ENCODE measurements around the gene EFEMP2. TPM values are rescaled to one million over a fixed set of nuclear protein-coding genes. Genes with fewer than 3 reads are reported as not detected.

The EFEMP2 gene
- 100 to 1,000 TPM; 111 to 131 TPM for total RNA-seq
- long read RNA-seq, donor 1, transcript EFEMP2-217 (12 exons, 1,813 nt) = minor isoform, 7 of 155 reads
- long read RNA-seq, donor 1, transcript EFEMP2-201 (11 exons, 2,034 nt) = major isoform, 93 of 155 reads
- long read RNA-seq, donor 1, partial matches to known transcripts = 33 of 155 reads
- long read RNA-seq, donor 1, other reads (novel, unspliced or antisense) = 22 of 155 reads
- long read RNA-seq, donor 2, transcript EFEMP2-201 (11 exons, 2,034 nt) = major isoform, 201 of 405 reads
- long read RNA-seq, donor 2, transcript EFEMP2-217 (12 exons, 1,813 nt) = minor isoform, 8 of 405 reads
- long read RNA-seq, donor 2, partial matches to known transcripts = 164 of 405 reads
- long read RNA-seq, donor 2, other reads (novel, unspliced or antisense) = 31 of 405 reads

GRCh38 chr11:65872586-65873317 is at the start of gene EFEMP2:
TSS of gene EFEMP2 (minus strand) at chr11:65872800. CDS start at chr11:65872354, 446 bp downstream.
- intact Hi-C loops (cut with DNase I) = no loop called here
- peak; percentile 83 for DNase-seq (ENCODE audit: low spot score)

DNA sequence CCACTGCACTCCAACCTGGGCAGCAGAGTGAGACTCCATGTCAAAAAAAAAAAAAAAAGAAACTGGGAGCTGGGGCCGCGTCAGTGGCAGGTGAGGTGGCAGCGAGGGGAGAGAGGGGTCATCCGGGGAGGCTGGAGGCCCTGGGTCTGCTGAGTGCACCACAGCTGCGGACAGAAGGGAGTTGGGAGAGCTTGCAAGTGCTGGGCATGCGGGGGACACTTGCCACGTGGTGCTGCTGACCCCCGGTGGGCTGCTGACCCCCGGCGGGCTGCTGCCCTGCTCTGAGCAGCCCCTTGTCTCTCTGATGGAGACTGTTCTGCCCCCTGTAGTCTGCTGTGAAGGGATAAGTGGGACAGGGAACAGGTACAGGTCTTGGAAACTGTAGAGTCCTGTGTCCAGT is 49.3 kb upstream of the EFEMP2 start:
- DNase-seq (ENCODE audit: low spot score) = no peak
- intact Hi-C loops (cut with DNase I) = loop anchor here in 1 of 2 donors (5.0 kb wide), 2 partner anchors 40 to 55 kb away; partner anchors contain the start of gene SART1

- no peak for DNase-seq (ENCODE audit: low spot score)
Observed at GRCh38 chr11:65921033-65921555, 48.5 kb upstream of the EFEMP2 start.

DNA sequence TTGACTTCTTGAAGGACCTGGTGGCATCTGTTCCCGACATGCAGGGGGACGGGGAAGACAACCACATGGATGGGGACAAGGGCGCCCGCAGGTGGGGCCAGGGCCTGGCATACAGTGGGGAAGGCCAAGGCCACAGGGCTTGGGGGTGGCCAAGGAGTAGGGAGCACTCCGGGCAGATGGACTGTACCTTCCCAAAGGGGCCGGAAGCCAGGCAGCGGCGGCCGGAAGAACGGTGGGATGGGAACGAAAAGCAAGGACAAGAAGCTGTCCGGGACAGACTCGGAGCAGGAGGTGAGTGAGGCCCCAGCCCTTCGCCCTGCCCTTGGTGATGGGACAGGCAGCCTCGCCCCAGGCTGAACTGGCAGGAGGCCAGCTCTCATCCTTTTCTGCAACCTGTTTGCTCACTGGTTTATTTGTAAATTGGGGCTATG is 47.8 kb upstream of the EFEMP2 start:
- DNase-seq (ENCODE audit: low spot score) = peak; percentile 77

More at GRCh38 chr11:65921033-65921555, 48.5 kb upstream of the EFEMP2 start:
- intact Hi-C loops (cut with DNase I) = loop anchor here in 1 of 2 donors (5.0 kb wide), 2 partner anchors 41 to 56 kb away; partner anchors contain the start of gene SART1

GRCh38 chr11:65919573-65920371 is 47.2 kb upstream of the EFEMP2 start:
- intact Hi-C loops (cut with DNase I) = loop anchor here in 1 of 2 donors (5.0 kb wide), 2 partner anchors 43 to 58 kb away; partner anchors contain the start of gene SART1
- DNase-seq (ENCODE audit: low spot score) = no peak

More for the DNA sequence above, 47.8 kb upstream of the EFEMP2 start:
- intact Hi-C loops (cut with DNase I) = loop anchor here in 1 of 2 donors (5.0 kb wide), 2 partner anchors 42 to 57 kb away; partner anchors contain the start of gene SART1

DNA sequence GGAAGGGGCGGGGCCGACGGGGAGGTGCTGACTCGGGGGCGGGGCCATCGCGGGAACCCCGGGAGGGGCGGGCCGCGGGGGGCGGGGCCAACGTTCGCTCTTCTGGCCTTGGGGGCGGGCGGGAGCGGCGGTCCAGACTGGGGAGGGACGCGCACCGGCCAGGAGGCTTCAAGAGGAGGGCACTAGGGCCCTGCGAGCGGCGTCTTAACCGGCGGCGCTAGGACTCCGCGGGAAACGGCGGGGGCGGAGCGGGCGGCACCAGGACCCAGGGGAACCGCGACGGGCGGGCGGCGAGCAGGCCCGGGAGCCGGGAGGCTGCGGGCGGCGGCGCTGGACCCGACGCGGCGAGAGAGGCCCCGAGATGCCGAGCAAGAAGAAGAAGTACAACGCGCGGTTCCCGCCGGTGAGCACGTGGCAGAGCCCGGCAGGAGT is 46.6 kb upstream of the EFEMP2 start, which contains the start of gene DRAP1:
Gene DRAP1 (plus strand): TSS at position 286 of the 432 bp plus-strand sequence. CDS start 76 bp downstream, at position 362.
- DNase-seq (ENCODE audit: low spot score) = peak; percentile 100
- intact Hi-C loops (cut with DNase I) = no loop called here

DNA sequence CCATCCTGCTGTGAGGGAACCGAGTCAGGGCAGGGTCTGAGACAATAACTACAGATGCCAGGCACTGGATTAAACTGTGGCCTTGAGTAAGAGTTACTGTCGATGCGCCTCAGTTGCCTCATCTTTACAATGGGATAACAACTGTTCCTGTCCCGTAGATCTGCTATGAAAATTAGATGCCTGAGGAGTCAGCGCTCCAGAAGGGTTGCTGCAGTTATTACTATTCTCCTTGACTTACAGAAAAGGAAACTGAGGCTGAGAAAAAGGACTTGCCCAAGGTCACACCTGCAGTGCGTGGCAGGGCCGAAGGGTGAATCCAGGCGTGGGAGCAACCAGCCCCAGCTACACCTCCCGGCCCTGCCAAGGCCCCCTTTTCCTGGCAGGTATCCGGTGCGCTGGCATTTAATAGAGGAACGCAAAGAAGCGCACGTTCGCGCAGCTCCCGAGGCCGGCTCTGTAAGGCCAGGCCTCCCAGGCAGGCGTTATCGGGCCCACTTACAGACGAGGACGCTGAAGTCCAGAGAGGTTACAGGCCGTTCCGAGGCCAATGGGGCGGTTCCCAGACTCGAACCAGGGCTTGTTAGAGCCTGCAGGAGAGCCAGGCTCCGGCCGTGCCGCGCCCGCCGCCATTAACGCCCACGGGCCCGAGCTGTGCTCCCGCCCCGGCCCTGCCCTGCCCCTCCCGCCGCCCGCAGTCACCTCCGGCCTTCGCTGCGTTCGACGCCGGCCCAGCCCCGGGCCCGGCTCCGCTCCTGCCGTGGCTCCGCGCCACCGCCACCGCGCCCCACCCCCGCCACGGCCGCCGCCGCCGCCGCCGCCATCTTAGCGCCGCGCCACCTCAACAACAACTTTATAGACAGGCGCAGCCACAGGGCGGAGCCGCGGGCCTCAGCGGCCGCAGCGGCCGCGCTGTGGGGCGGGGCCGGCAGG is 45.9 kb upstream of the EFEMP2 start, which contains the start of gene C11orf68:
Gene C11orf68 (minus strand): TSS at position 852 of the 930 bp plus-strand sequence. CDS start 31 bp downstream, at position 821.
- DNase-seq (ENCODE audit: low spot score) = no peak
- intact Hi-C loops (cut with DNase I) = no loop called here

DNA sequence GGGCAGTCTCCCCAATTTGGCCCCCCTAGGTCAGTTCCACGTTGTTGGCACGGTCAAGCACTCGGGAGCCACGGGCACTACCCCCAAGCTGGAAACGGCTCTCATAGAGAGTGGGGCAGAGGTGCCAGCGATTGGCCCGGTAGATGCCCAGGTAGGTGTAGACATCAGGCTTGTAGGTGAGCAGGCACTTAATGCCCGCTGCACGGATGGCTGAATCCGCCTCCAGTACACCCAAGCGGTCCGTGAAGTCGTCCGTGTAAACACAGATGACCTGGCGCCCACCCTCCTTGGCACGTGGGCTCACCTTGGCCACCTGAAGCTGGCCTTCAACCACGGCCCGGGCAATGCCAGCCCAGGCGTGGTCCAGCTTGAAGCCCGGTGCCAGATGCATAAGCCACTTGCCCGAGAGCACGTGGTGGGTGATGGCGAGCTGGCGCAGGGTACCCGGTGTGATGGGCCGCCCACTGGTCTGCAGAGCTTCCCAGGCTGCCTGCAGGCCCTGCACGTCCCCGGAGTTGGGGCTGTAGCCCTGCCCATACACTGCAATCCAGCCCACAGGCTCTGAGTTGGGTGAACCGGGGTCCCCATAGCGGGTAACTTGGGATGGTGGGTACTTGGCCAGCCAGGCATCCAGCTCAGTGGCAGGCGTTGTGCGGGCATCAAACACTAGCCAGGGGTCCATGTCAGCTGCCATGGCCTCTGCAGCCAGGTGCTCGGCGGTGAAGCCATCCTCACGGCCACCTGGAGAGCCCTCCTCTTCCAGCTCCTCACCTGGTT is 45.0 kb upstream of the EFEMP2 start:
- intact Hi-C loops (cut with DNase I) = no loop called here
- peak; percentile 78 for DNase-seq (ENCODE audit: low spot score)

DNA sequence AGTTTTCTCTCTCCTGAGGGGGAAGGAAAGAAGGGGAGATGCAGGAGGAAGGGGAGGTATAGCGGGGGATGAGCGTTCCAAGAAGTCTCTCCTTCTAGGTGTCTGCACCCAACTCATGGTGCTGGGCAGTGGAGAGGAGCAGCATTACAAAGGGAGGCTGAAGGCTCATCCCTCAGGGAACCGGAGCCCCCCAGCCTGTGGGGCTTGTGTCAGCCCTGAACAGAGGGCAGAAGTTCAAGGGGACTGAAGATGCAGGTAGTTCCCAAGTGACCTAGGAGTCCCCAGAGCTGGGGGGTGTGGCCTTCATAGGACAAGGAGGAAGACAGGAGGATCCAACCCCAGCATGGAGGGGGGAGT is 44.5 kb upstream of the EFEMP2 start:
- DNase-seq (ENCODE audit: low spot score) = no peak
- intact Hi-C loops (cut with DNase I) = no loop called here

GRCh38 chr11:65916391-65916790 is 43.8 kb upstream of the EFEMP2 start:
- intact Hi-C loops (cut with DNase I) = no loop called here
- no peak for DNase-seq (ENCODE audit: low spot score)

DNA sequence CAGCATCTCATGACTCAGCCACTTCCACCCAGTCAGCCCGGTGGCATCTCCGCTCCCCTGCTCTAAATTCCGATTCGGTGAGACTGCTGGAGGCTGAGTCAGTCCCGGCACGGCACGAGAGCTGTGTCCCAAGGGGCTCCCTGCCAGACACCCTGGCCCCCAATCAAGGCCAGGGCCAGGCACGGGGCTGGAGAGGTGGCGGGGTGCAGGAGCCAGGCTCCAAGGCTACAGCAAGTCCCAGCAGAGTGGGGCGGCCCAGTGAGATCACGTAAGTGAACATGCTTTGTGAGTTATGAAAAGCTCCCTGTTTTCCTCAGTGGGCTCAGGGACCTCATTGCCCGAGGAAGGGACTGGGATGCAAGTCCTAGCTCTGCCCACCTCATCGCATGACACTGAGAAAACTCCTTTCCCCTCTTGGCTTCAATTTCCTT is 43.2 kb upstream of the EFEMP2 start:
- intact Hi-C loops (cut with DNase I) = no loop called here
- peak; percentile 96 for DNase-seq (ENCODE audit: low spot score)

GRCh38 chr11:65915101-65915820 is 42.7 kb upstream of the EFEMP2 start:
- intact Hi-C loops (cut with DNase I) = no loop called here
- no peak for DNase-seq (ENCODE audit: low spot score)

DNA sequence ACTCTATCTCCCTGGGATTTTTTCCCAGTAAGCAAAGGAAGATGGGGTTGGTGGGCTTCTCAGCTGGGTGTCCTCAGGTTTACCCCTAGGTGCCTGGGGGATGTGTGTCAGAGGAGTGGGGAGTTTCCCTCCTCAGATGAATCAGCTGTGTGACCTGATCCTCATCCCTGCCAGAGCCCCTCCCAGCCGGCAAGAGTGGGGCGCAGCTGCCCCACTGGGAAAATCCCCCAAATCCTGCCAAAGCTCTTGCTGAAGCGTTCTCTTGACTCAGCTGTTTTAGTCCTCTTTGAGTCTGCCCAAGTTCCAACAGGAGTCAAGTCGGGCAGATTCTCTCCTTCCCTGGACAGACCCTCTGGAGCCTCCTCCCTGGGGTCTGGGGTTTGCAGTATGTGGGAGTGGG is 40.2 kb upstream of the EFEMP2 start:
- DNase-seq (ENCODE audit: low spot score) = peak; percentile 80
- intact Hi-C loops (cut with DNase I) = no loop called here

DNA sequence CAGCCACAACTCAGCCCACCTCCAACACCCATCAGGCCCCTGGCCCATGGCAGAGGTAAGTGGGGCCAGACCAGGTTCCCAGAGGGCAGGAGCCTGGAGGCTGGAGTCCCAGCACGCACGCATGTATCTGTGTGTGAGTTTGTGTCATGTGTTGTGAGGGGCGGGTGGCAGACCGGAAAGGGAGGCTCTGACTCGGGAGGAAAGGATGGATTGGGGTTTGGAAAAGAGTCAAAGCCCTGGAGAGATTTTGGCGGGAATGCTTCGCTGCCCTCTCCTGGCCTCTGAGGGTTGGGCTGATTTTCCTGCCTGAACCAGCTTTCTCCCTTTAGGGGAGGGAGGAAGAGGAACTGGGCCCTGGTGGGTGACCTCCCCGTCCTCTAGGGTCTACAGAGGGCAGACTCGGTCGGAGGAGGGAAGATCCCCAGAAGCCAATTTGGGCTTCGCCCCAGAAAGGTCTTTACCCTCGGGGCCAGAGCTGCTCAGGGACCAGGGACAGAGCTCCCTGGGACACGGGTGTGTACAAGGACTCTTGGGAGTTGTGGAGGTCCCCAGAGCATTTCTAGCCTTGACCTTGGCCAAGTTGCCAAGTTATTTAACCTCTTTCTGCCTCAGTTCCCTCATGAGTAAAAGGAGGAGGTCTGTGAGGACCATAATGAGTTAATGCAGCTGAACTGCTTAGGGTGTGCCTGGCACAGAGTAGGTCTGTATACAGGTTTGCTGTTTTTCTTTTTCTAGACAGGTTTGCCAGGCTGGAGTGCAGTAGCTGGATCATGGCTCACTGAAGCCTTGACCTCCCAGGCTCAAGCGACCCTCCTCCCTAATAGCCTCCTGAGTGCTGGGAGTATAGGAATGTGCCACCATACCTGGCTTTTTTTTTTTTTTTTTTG is 39.3 kb upstream of the EFEMP2 start:
- intact Hi-C loops (cut with DNase I) = no loop called here
- peak; percentile 90 for DNase-seq (ENCODE audit: low spot score)

- DNase-seq (ENCODE audit: low spot score) = no peak
- intact Hi-C loops (cut with DNase I) = no loop called here
Observed at GRCh38 chr11:65907878-65908277, 35.3 kb upstream of the EFEMP2 start.
